A549 (cell line): ENCODE measurements around the gene SMU1. TPM values are rescaled to one million over a fixed set of nuclear protein-coding genes. Genes with fewer than 3 reads are reported as not detected.

Source experiments
- ATAC-seq, 2 experiments: fragments of 200-7000 bp in 1 of 2; fragments of >200 bp in 1 of 2; cut with Nextera tagmentation in 1 of 2; cut with Tn5 transposase in 1 of 2; 3 replicates each; pipeline versions ENCODE4 v1.8.0 to v1.9.1; 2018 to 2020; ENCODE audit warnings: mild to moderate bottlenecking in 1 of 2, moderate library complexity in 1 of 2
- CTCF ChIA-PET: fragments of 300-600 bp; sonication (Branson Sonifier 250); formaldehyde crosslinking; extraction: SDS; loops from one replicate; lab custom pipeline; 2021; ENCODE audit warnings: antibody characterized with exemption, inconsistent platforms; lab: Yijun Ruan, JAX
- POLR2A ChIA-PET: fragments of 350-600 bp; formaldehyde crosslinking; extraction: SDS; loops from one replicate; lab custom pipeline; 2021; ENCODE audit warnings: antibody characterized with exemption, inconsistent platforms; lab: Yijun Ruan, JAX
- DNase-seq, 2 experiments: peaks; one replicate each; pipeline versions ENCODE4 v3.0.0 to v3.0.0-alpha.2; 2011 to 2016; ENCODE audit warnings: low read depth in 1 of 2, low spot score in 1 of 2
- FAIRE-seq: peaks from 2 replicates; lab custom pipeline; 2011; peaks lifted over from hg19 to GRCh38; lab: Jason Lieb, UNC
- H3K27ac ChIP-seq, 2 experiments: fragments of >200 bp; sonication (Bioruptor Twin); formaldehyde crosslinking; 3 replicates each; pipeline ENCODE4 v1.5.1; 2016 to 2017
- H3K4me1 ChIP-seq: fragments of >200 bp; sonication (Bioruptor Twin); formaldehyde crosslinking; 3 replicates; pipeline ENCODE4 v1.6.1; 2016
- H3K4me2 ChIP-seq: fragments of >200 bp; sonication (Bioruptor Twin); formaldehyde crosslinking; 3 replicates; pipeline ENCODE4 v1.6.1; 2016
- H3K4me3 ChIP-seq: fragments of >200 bp; sonication (Bioruptor Twin); formaldehyde crosslinking; 3 replicates; pipeline ENCODE4 v1.5.1; 2016
- H3K9me3 ChIP-seq: fragments of >200 bp; sonication (Bioruptor Twin); formaldehyde crosslinking; 3 replicates; pipeline ENCODE4 v1.6.1; 2016
- CEBPB ChIP-seq, 2 experiments: fragments of >200 bp in 1 of 2; sonication (Bioruptor Twin) in 1 of 2; formaldehyde crosslinking in 1 of 2; IDR thresholded peaks; 2 replicates each; pipeline ENCODE4 v1.6.1; 2012 to 2016
- E2F6 ChIP-seq: IDR thresholded peaks from 2 replicates; pipeline ENCODE4 v1.6.1; 2012; ENCODE audit warnings: low read depth, borderline replicate concordance
- FOSL2 ChIP-seq, 2 experiments: fragments of 450-650 bp in 1 of 2; fragments of >200 bp in 1 of 2; sonication (Bioruptor Twin) in 1 of 2; formaldehyde crosslinking; IDR thresholded peaks; 2 replicates each; pipeline versions ENCODE4 v1.5.0 to v1.6.1; 2016 to 2020; ENCODE audit warnings: mild to moderate bottlenecking in 1 of 2, moderate library complexity in 1 of 2
- HES2 ChIP-seq: fragments of >200 bp; sonication (Bioruptor Twin); formaldehyde crosslinking; IDR thresholded peaks from 2 replicates; pipeline ENCODE4 v1.6.1; 2016
- HMGXB4 ChIP-seq: fragments of 250-450 bp; sonication (Bioruptor Pico); IDR thresholded peaks from 2 replicates; pipeline ENCODE4 v1.5.0; 2021; ENCODE audit warnings: mild to moderate bottlenecking, moderate library complexity, borderline replicate concordance
- HOXA7 ChIP-seq: fragments of 250-450 bp; sonication (Bioruptor Pico); IDR thresholded peaks from 2 replicates; pipeline ENCODE4 v1.5.0; 2020; ENCODE audit warnings: mild to moderate bottlenecking, moderate library complexity
- JUN ChIP-seq, 2 experiments: fragments of >200 bp; sonication (Bioruptor Twin); formaldehyde crosslinking; IDR thresholded peaks; 2 replicates in 1 of 2; 3 replicates in 1 of 2; pipeline ENCODE4 v1.6.1; 2016 to 2017
- MAX ChIP-seq: IDR thresholded peaks from 2 replicates; pipeline ENCODE4 v1.6.1; 2012
- MAZ ChIP-seq: fragments of 150-350 bp; IDR thresholded peaks from 2 replicates; pipeline ENCODE4 v1.6.1; 2014; ENCODE audit warnings: antibody characterized with exemption, low read depth, low read length, borderline replicate concordance
- NPAS2 ChIP-seq: fragments of 250-450 bp; sonication (Bioruptor Pico); IDR thresholded peaks from 2 replicates; pipeline ENCODE4 v1.8.0; 2022; ENCODE audit warnings: mild to moderate bottlenecking, moderate library complexity, borderline replicate concordance
- PBX3 ChIP-seq: IDR thresholded peaks from 2 replicates; pipeline ENCODE4 v1.6.1; 2012
- POLR2A ChIP-seq: IDR thresholded peaks from 2 replicates; pipeline ENCODE4 v1.6.1; 2012; ENCODE audit warnings: mild to moderate bottlenecking, low read length
- RARB ChIP-seq: fragments of 250-450 bp; sonication (Bioruptor Pico); IDR thresholded peaks from 2 replicates; pipeline ENCODE4 v1.8.0; 2021; ENCODE audit warnings: mild to moderate bottlenecking, moderate library complexity
- RCOR1 ChIP-seq: fragments of 150-350 bp; IDR thresholded peaks from 2 replicates; pipeline ENCODE4 v1.6.1; 2014; ENCODE audit warnings: antibody characterized with exemption, low read length, low read depth
- REST ChIP-seq: fragments of 200-600 bp; sonication (generic); IDR thresholded peaks from 2 replicates; pipeline ENCODE4 v1.6.1; 2016; ENCODE audit warnings: antibody characterized with exemption, mild to moderate bottlenecking, moderate library complexity
- RFX5 ChIP-seq: fragments of 450-650 bp; IDR thresholded peaks from 2 replicates; pipeline ENCODE4 v1.7.1; 2014; ENCODE audit warnings: antibody characterized with exemption, mild to moderate bottlenecking, moderate library complexity
- TFCP2L1 ChIP-seq: fragments of 250-450 bp; sonication (Bioruptor Pico); IDR thresholded peaks from 2 replicates; pipeline ENCODE4 v1.5.0; 2021; ENCODE audit warnings: mild to moderate bottlenecking
- TP53 ChIP-seq: fragments of 250-450 bp; sonication (Bioruptor Pico); IDR thresholded peaks from 2 replicates; pipeline ENCODE4 v1.5.0; 2021; ENCODE audit warnings: mild to moderate bottlenecking, moderate library complexity
- ZC3H11A ChIP-seq: fragments of 450-650 bp; IDR thresholded peaks from 2 replicates; pipeline ENCODE4 v1.6.1; 2014; ENCODE audit warnings: antibody characterized with exemption, mild to moderate bottlenecking
- ZFP36 ChIP-seq: fragments of 450-650 bp; IDR thresholded peaks from 2 replicates; pipeline ENCODE4 v1.6.1; 2014; ENCODE audit warnings: borderline replicate concordance; ENCODE audit not compliant: partially characterized antibody
- ZNF302 ChIP-seq: fragments of 250-450 bp; sonication (Bioruptor Pico); IDR thresholded peaks from 2 replicates; pipeline ENCODE4 v1.9.0; 2021; ENCODE audit warnings: inconsistent platforms, mild to moderate bottlenecking, moderate library complexity
- WGBS: methylation state at CpG from one replicate; pipeline ENCODE4 v1.1.6; 2017; ENCODE audit errors: missing lambda C conversion rate; 5-methylcytosine and 5-hydroxymethylcytosine counted together
- polyA plus RNA-seq, 4 experiments: library from polyadenylated mRNA; depleted of rRNA in 3 of 4; stranded (reverse); fragments of >200 nt; fragmentation: RNase III in 1 of 4; extraction: RNeasy Plus Mini Kit Qiagen cat#74134 plus additional on column Dnase treatment in 1 of 4; gene quantifications; 2 replicates in 3 of 4; 3 replicates in 1 of 4; pipeline ENCODE4 v1.2.3, GENCODE V29; 2011 to 2017

Gene SMU1
- polyA plus RNA-seq, 2 of the 4 experiments (the other 2 are of a cell fraction): 25.0 to 26.0 TPM

- WGBS: 2% methylated on average over 12 of the region's 41 CpGs
- peak overlapping the region; percentile 79 to 86 for H3K27ac ChIP-seq
- CTCF ChIA-PET: interaction anchor here (0.6 to 9.0 kb wide), 14 partner anchors 8 to 182 kb away, joined by 3 to 59 read pairs (median 4); partner anchors contain the start of genes APTX, DNAJA1 and SMU1
- peak; percentile 23 for FAIRE-seq
- ATAC-seq: peak; percentile 90 to 91
- peak; percentile 87 to 94 for DNase-seq
- peaks cover 31% of the 10 kb centered on the region for H3K4me1 ChIP-seq
- no peaks in the 10 kb centered on the region for H3K9me3 ChIP-seq
- POLR2A ChIA-PET: interaction anchor here (0.8 to 3.6 kb wide), 4 partner anchors 10 to 32 kb away, joined by 3 to 58 read pairs (median 6); partner anchors contain the start of genes DNAJA1 and SMU1
- TF ChIP-seq MAX: peak; percentile 73
- no peak for TF ChIP-seq ZFP36
- 0 out of 2 replicates have a peak, but pooled peaks have one; percentile 31 for TF ChIP-seq PBX3
- TF ChIP-seq CEBPB (IDR thresholded peaks at IDR 0.05): 0 out of 4 replicates have a peak, but pooled peaks of 1 of the 2 experiments have one; percentile 12
- TF ChIP-seq POLR2A: peak; percentile 37
- no peak for TF ChIP-seq REST
- TF ChIP-seq JUN (IDR thresholded peaks at IDR 0.05): peak in 1 of 2 experiments; percentile 34; a peak in 2 of 5 replicates
- 0 out of 2 replicates have a peak, but pooled peaks have one; percentile 24 for TF ChIP-seq TFCP2L1 (CRISPR knock-in tag)
- 0 out of 2 replicates have a peak, but pooled peaks have one; percentile 43 for TF ChIP-seq E2F6
- TF ChIP-seq ZC3H11A: no peak
- peak; percentile 49; the same call in 1 of the 2 replicates for TF ChIP-seq TP53 (CRISPR knock-in tag)
- TF ChIP-seq RCOR1: no peak
- no peak for TF ChIP-seq ZNF302
- TF ChIP-seq HOXA7: no peak
- peak; percentile 61; the same call in 1 of the 2 replicates for TF ChIP-seq RFX5
- TF ChIP-seq RARB (CRISPR knock-in tag): no peak
- no peak for TF ChIP-seq HES2
- TF ChIP-seq FOSL2 (IDR thresholded peaks at IDR 0.05): no peak
- TF ChIP-seq FOSL2 (CRISPR knock-in tag; IDR thresholded peaks at IDR 0.05): peak; percentile 72
- peak overlapping the region; percentile 54 for H3K4me3 ChIP-seq
- peak overlapping the region; percentile 85 for H3K4me2 ChIP-seq
These were observed 32.3 kb downstream of the SMU1 start for GRCh38 chr9:33044162-33044673.

GRCh38 chr9:33043671-33044070 lies 32.8 kb downstream of the SMU1 start:
- FAIRE-seq (no peak), ATAC-seq (peak; percentile 11 to 24; a peak in 3 of 6 replicates), DNase-seq (no peak)
- CTCF ChIA-PET: interaction anchor here (1.0 to 9.0 kb wide), 8 partner anchors 11 to 41 kb away, joined by 3 to 59 read pairs (median 8); partner anchors contain the start of genes APTX and DNAJA1
- WGBS: 32% methylated on average over 8 of the region's 8 CpGs
- Histone ChIP-seq H3K4me1 (peaks cover 31% of the 10 kb centered on the region), H3K27ac (peak overlapping the region; percentile 79 to 86), H3K4me2 (peak overlapping the region; percentile 85), H3K9me3 (no peaks in the 10 kb centered on the region), H3K4me3 (peak overlapping the region; percentile 54)
- TF ChIP-seq POLR2A: no peak
- TF ChIP-seq MAZ: no peak
- TF ChIP-seq FOSL2 (IDR thresholded peaks at IDR 0.05): no peak
- TF ChIP-seq FOSL2 (CRISPR knock-in tag; IDR thresholded peaks at IDR 0.05): no peak
- 0 out of 5 replicates have a peak, but pooled peaks of 1 of the 2 experiments have one; percentile 14 for TF ChIP-seq JUN (IDR thresholded peaks at IDR 0.05)
- no peak for TF ChIP-seq NPAS2 (CRISPR knock-in tag)
- TF ChIP-seq HMGXB4 (CRISPR knock-in tag): no peak
- POLR2A ChIA-PET: interaction anchor here (1.4 to 3.6 kb wide), 3 partner anchors 11 to 33 kb away, joined by 5 to 58 read pairs (median 7); partner anchors contain the start of genes DNAJA1 and SMU1
